DMS 273 (cell line): ENCODE data around the gene FAM135A.
"Not testable (repeated sequence)": the region's sequence is repeated elsewhere in the genome, so short reads cannot be mapped to it uniquely, and the experiment has no call there.

Source experiments
- DNase-seq: peaks from one replicate; lab custom pipeline; 2025; ENCODE audit not compliant: unreplicated experiment; lab: John Stamatoyannopoulos, UW

The FAM135A gene

GRCh38 chr6:70609181-70609580 is 195.9 kb downstream of the FAM135A start:
- not testable (repeated sequence) for DNase-seq
